ENCODE data around the gene CD163L1.

DNA sequence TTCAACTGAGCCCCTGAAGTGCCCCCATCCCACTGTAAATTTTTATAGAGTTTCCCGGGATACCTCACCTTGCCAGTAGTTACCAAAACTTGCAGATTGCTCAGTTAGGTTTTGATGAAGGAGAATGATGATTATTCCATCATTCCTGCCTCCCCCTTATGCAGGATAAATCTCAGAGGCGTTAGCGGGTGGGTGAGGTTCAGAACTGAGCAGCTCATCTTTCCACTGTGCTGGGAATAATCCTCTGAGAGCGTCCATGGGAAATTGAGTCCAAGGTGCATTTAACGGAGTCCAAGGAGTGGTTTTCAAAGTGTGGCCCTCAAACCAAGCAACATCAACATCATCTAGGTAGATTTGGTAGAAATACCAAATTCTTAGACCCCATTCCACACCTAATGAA lies 121.4 kb downstream of the CD163L1 start:
- TF ChIP-seq, protein P1, sequence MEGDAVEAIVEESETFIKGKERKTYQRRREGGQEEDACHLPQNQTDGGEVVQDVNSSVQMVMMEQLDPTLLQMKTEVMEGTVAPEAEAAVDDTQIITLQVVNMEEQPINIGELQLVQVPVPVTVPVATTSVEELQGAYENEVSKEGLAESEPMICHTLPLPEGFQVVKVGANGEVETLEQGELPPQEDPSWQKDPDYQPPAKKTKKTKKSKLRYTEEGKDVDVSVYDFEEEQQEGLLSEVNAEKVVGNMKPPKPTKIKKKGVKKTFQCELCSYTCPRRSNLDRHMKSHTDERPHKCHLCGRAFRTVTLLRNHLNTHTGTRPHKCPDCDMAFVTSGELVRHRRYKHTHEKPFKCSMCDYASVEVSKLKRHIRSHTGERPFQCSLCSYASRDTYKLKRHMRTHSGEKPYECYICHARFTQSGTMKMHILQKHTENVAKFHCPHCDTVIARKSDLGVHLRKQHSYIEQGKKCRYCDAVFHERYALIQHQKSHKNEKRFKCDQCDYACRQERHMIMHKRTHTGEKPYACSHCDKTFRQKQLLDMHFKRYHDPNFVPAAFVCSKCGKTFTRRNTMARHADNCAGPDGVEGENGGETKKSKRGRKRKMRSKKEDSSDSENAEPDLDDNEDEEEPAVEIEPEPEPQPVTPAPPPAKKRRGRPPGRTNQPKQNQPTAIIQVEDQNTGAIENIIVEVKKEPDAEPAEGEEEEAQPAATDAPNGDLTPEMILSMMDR (IDR thresholded peaks at IDR 0.05) = no peak
- TF ChIP-seq ZFX (IDR thresholded peaks at IDR 0.05; ENCODE audit: borderline replicate concordance) = no peak

Measured in 22Rv1 (cell line).